ENCODE measurements around the gene MAGEH1. TPM values are rescaled to one million over a fixed set of nuclear protein-coding genes. Genes with fewer than 3 reads are reported as not detected.
"Not testable (repeated sequence)": the region's sequence is repeated elsewhere in the genome, so short reads cannot be mapped to it uniquely, and the experiment has no call there.

Gene MAGEH1
- total RNA-seq, 1 donor from 2014 or later = 23.5 TPM

DNA sequence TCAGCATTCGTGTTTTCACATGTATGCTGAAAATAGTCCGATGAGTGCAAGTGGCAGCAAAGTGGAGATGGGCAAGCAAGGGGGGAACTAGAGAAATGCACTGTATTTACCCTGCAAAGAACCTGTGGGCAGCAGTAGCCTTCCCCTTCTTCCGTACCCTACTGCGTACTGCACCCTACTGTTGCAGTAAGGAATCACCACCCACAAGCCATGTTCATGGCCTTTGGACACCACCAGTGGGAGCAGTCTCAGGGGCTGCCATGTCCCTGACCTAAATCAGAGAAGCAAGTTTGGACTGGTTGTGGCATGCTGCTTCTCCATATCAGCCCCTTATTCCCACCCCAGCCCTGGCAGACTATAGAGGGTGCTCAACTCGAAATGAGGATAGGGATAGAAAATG, 12.1 kb downstream of the MAGEH1 start:
- not testable (repeated sequence) for H3K27me3 ChIP-seq; H3K4me3 ChIP-seq; H3K9me3 Mint-ChIP-seq; DNase-seq (ENCODE audit: low spot score); H3K36me3 Mint-ChIP-seq; H3K4me1 ChIP-seq; H3K4me3 Mint-ChIP-seq; H3K79me2 ChIP-seq (ENCODE audit: low read depth); H3K4me1 Mint-ChIP-seq; H3K4me2 ChIP-seq; H3K27ac ChIP-seq; H3K36me3 ChIP-seq; H3K9ac ChIP-seq; H4K20me1 ChIP-seq (ENCODE audit: low read depth); H3K9me3 ChIP-seq (ENCODE audit: low read depth); H3K27me3 Mint-ChIP-seq (ENCODE audit: insufficient read depth, low read depth); H3F3A ChIP-seq (ENCODE audit: low read depth); H2AFZ ChIP-seq (replicated peaks); H3K27ac Mint-ChIP-seq

DNA sequence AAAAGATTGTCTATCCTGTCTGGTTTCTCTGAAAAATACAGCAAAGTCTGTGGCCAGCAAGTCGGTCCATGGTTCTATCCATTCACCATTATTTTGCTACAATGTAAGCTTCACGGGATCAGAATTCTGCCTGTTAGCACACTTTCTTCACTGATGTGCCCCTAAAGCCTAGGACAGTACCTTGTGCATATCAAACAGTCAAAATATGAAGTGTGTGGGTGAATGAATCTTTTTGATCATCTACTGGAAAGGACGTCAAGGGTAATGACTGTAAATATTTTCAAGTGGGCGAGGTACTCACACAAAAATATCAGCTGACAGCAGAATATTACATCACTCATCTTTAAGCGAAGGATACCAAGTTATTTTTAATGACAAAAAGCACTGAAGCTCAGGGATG, 13.2 kb downstream of the MAGEH1 start:
- not testable (repeated sequence) for H2AFZ ChIP-seq (replicated peaks); H3K79me2 ChIP-seq (ENCODE audit: low read depth); H3K36me3 ChIP-seq; H3K27me3 Mint-ChIP-seq (ENCODE audit: insufficient read depth, low read depth); H3K36me3 Mint-ChIP-seq; H3K4me3 ChIP-seq; DNase-seq (ENCODE audit: low spot score); H3K9me3 Mint-ChIP-seq; H4K20me1 ChIP-seq (ENCODE audit: low read depth); H3K9me3 ChIP-seq (ENCODE audit: low read depth); H3K4me1 Mint-ChIP-seq; H3K4me2 ChIP-seq; H3K27ac ChIP-seq; H3F3A ChIP-seq (ENCODE audit: low read depth); H3K4me3 Mint-ChIP-seq; H3K27ac Mint-ChIP-seq; H3K9ac ChIP-seq; H3K4me1 ChIP-seq; H3K27me3 ChIP-seq

DNA sequence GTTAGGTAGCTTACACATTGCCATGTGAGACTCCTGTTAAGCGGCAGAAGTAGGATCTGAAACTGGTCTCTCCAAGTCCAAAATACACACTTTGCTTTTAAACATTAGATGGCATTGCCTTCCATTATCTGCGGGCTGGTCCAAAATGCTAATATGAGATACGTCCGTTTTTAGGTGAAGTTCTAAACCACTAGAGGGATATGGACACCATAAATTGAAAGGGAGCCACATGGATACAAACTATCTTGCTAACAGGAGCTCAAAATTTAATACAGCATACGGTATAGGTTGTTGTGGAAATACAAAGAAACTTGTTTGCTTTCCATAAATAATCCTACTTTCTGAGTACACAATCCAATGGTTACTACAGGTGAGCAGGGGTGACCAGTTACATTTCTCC, 13.9 kb downstream of the MAGEH1 start:
- H3K79me2 ChIP-seq (ENCODE audit: low read depth); H2AFZ ChIP-seq (replicated peaks); H3K4me3 Mint-ChIP-seq; H4K20me1 ChIP-seq (ENCODE audit: low read depth); H3K9me3 ChIP-seq (ENCODE audit: low read depth); H3K4me2 ChIP-seq; DNase-seq (ENCODE audit: low spot score); H3K27ac Mint-ChIP-seq; H3K36me3 Mint-ChIP-seq; H3K27ac ChIP-seq; H3K36me3 ChIP-seq; H3K4me1 ChIP-seq; H3F3A ChIP-seq (ENCODE audit: low read depth); H3K4me3 ChIP-seq; H3K27me3 ChIP-seq; H3K9me3 Mint-ChIP-seq; H3K4me1 Mint-ChIP-seq; H3K27me3 Mint-ChIP-seq (ENCODE audit: insufficient read depth, low read depth); H3K9ac ChIP-seq: not testable (repeated sequence)

DNA sequence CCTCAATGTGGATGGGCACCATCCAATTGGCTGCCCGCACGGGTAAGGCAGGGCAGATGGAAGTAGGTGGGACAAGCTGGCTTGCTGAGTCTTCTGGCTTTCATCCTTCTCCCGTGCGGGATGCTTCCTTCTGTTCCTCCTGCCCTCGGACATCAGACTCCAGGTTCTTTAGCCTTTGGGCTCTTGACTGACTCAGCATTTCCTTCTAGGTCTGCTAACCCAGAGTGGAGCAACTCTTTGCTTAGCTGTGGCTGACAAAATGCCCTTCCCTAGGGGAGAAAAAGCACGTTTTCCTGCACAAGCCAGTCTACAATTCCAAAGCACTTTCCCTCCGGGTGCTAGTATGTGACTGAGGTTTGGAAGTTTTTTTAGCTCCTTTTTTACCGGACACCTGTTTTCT, 28.0 kb downstream of the MAGEH1 start:
- H3F3A ChIP-seq (ENCODE audit: low read depth); H3K27ac ChIP-seq; H3K27me3 Mint-ChIP-seq (ENCODE audit: insufficient read depth, low read depth); H3K36me3 ChIP-seq; H3K27ac Mint-ChIP-seq; H3K4me3 Mint-ChIP-seq; H3K4me2 ChIP-seq; H3K4me3 ChIP-seq; H3K4me1 Mint-ChIP-seq; H3K9me3 Mint-ChIP-seq; DNase-seq (ENCODE audit: low spot score); H3K79me2 ChIP-seq (ENCODE audit: low read depth); H3K27me3 ChIP-seq; H3K9me3 ChIP-seq (ENCODE audit: low read depth); H3K9ac ChIP-seq; H4K20me1 ChIP-seq (ENCODE audit: low read depth); H2AFZ ChIP-seq (replicated peaks); H3K4me1 ChIP-seq; H3K36me3 Mint-ChIP-seq: not testable (repeated sequence)

DNA sequence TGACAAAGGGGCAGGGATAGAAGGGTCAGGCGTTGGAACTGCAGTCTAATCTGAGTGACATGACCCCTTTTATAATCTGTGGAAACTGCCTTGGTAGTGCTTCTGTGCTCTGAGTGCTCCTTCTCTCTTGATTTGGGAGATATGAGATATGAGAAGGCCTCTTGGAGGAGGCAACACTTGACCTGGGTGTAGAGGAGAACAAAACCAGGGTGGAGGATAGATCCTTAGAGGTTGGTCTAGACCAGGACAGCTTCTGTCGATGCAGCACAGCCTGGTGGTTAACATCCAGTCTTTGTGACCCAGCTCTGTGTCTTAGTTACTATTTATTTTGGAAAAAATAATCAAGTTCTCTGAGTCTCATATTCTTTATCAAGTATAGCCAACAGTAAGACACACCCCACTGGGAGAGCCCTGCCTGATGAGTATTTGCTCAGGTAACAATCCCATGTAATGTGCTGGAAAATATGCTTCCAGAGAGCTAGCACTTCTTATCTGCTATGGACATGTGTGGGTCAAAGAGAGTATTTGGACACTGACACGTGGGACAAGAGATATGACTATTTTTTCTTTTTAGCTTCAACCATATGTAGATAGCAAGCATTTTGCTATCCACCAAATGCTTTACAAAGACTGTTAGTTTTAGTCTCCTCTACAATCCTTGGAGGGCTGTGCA, 28.6 kb downstream of the MAGEH1 start:
- H3K4me2 ChIP-seq = no peak overlapping the region
- TF ChIP-seq, protein P1, sequence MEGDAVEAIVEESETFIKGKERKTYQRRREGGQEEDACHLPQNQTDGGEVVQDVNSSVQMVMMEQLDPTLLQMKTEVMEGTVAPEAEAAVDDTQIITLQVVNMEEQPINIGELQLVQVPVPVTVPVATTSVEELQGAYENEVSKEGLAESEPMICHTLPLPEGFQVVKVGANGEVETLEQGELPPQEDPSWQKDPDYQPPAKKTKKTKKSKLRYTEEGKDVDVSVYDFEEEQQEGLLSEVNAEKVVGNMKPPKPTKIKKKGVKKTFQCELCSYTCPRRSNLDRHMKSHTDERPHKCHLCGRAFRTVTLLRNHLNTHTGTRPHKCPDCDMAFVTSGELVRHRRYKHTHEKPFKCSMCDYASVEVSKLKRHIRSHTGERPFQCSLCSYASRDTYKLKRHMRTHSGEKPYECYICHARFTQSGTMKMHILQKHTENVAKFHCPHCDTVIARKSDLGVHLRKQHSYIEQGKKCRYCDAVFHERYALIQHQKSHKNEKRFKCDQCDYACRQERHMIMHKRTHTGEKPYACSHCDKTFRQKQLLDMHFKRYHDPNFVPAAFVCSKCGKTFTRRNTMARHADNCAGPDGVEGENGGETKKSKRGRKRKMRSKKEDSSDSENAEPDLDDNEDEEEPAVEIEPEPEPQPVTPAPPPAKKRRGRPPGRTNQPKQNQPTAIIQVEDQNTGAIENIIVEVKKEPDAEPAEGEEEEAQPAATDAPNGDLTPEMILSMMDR (IDR thresholded peaks at IDR 0.05) = no peak
- TF ChIP-seq EZH2 (IDR thresholded peaks at IDR 0.05) (no peak), EZH2phosphoT487 (IDR thresholded peaks at IDR 0.05) (no peak)
- H2AFZ ChIP-seq (replicated peaks) = no peak overlapping the region
- H3K4me1 Mint-ChIP-seq = no peaks in the 10 kb centered on the region
- no peaks in the 10 kb centered on the region for H3K27me3 ChIP-seq
- peaks cover 3% of the 10 kb centered on the region for H3K27me3 Mint-ChIP-seq (ENCODE audit: insufficient read depth, low read depth)
- H3K4me3 Mint-ChIP-seq = no peak overlapping the region
- no peaks in the 10 kb centered on the region for H3K36me3 ChIP-seq
- no peaks in the 10 kb centered on the region for H3F3A ChIP-seq (ENCODE audit: low read depth)
- H3K9me3 Mint-ChIP-seq = peaks cover 2% of the 10 kb centered on the region
- H4K20me1 ChIP-seq (ENCODE audit: low read depth) = no peaks in the 10 kb centered on the region
- no peaks in the 10 kb centered on the region for H3K9me3 ChIP-seq (ENCODE audit: low read depth)
- no peak overlapping the region for H3K9ac ChIP-seq
- H3K4me3 ChIP-seq = no peak overlapping the region
- H3K79me2 ChIP-seq (ENCODE audit: low read depth) = no peaks in the 10 kb centered on the region
- H3K27ac ChIP-seq = no peak overlapping the region
- H3K4me1 ChIP-seq = no peaks in the 10 kb centered on the region
- H3K27ac Mint-ChIP-seq = no peak overlapping the region
- H3K36me3 Mint-ChIP-seq = no peaks in the 10 kb centered on the region
- DNase-seq (ENCODE audit: low spot score) = no peak

Measured in neural progenitor cell (in vitro differentiated cells).